B cell (primary cell): ENCODE data around the gene ANKRD65. TPM values are rescaled to one million over a fixed set of nuclear protein-coding genes. Genes with fewer than 3 reads are reported as not detected.

Source experiments
- ATAC-seq: fragments of 200-7000 bp; cut with Tn5 transposase; one replicate; pipeline ENCODE4 v1.10.0; 2021; ENCODE audit warnings: low read depth, mild to moderate bottlenecking, moderate number of reproducible peaks, moderate library complexity
- CTCF ChIA-PET: fragments of 350-600 bp; sonication (Branson Sonifier 250); formaldehyde crosslinking; loops from one replicate; lab custom pipeline; 2021; ENCODE audit warnings: antibody characterized with exemption, inconsistent platforms; lab: Charles Lee
- POLR2A ChIA-PET: fragments of 350-600 bp; sonication (Branson Sonifier 250); formaldehyde crosslinking; loops from one replicate; lab custom pipeline; 2021; ENCODE audit warnings: antibody characterized with exemption; lab: Charles Lee
- DNase-seq: peaks from one replicate; pipeline ENCODE4 v3.0.0; 2013
- H2AFZ ChIP-seq: 2 replicates; pipeline ENCODE4 v1.6.1; 2012; ENCODE audit warnings: mild to moderate bottlenecking, low read depth, low read length; ENCODE audit not compliant: insufficient read depth, poor library complexity, severe bottlenecking
- H3K27ac ChIP-seq, 2 donors: 1 replicate in 1 of 2; 2 replicates in 1 of 2; pipeline ENCODE4 v1.5.1; 2012 to 2013; ENCODE audit warnings: low read length in 2 of 2, mild to moderate bottlenecking in 2 of 2, moderate library complexity in 1 of 2
- H3K27me3 ChIP-seq, 4 experiments: fragments of 200-600 bp in 1 of 4; sonication (generic) in 1 of 4; replicated peaks in 1 of 4; 1 replicate in 2 of 4; 2 replicates in 2 of 4; pipeline versions ENCODE4 v1.6.1 to v1.7.0; 2013 to 2016; ENCODE audit warnings: low read length in 3 of 4, mild to moderate bottlenecking in 2 of 4, mixed read lengths in 1 of 4, moderate library complexity in 1 of 4; ENCODE audit not compliant: insufficient read depth in 4 of 4, control insufficient read depth in 3 of 4; ENCODE audit errors: control extremely low read depth in 1 of 4
- H3K36me3 ChIP-seq, 2 experiments: replicated peaks in 1 of 2; 1 replicate in 1 of 2; 2 replicates in 1 of 2; pipeline versions ENCODE4 v1.6.1 to v1.7.1; 2013; ENCODE audit warnings: low read length in 1 of 2; ENCODE audit not compliant: insufficient read depth in 2 of 2, control insufficient read depth in 1 of 2; ENCODE audit errors: control extremely low read depth in 1 of 2, extremely low read depth in 1 of 2
- H3K4me1 ChIP-seq, 2 donors: fragments of 200-600 bp in 1 of 2; sonication (generic) in 1 of 2; 1 replicate in 1 of 2; 2 replicates in 1 of 2; pipeline versions ENCODE4 v1.5.1 to v1.6.1; 2013 to 2017; ENCODE audit warnings: low read length in 2 of 2; ENCODE audit not compliant: control insufficient read depth in 2 of 2, insufficient read depth in 2 of 2
- H3K4me2 ChIP-seq: replicated peaks from 2 replicates; pipeline ENCODE3; 2012; ENCODE audit warnings: mild to moderate bottlenecking, low read depth, low read length; ENCODE audit not compliant: poor library complexity, severe bottlenecking
- H3K4me3 ChIP-seq, 5 experiments: fragments of 200-600 bp in 1 of 5; sonication (generic) in 1 of 5; 1 replicate in 3 of 5; 2 replicates in 2 of 5; pipeline versions ENCODE4 v1.5.1 to v1.7.0; 2011 to 2016; ENCODE audit warnings: low read length in 4 of 5, mild to moderate bottlenecking in 4 of 5, low read depth in 2 of 5, control low read depth in 1 of 5, moderate library complexity in 1 of 5; ENCODE audit not compliant: insufficient read depth in 1 of 5; ENCODE audit errors: control extremely low read depth in 1 of 5, extremely low read depth in 1 of 5
- H3K79me2 ChIP-seq: fragments of 200-600 bp; sonication (generic); one replicate; pipeline ENCODE4 v1.6.0; 2016; ENCODE audit warnings: low read length; ENCODE audit not compliant: control insufficient read depth, insufficient read depth
- H3K9ac ChIP-seq: fragments of 200-600 bp; sonication (generic); 2 replicates; pipeline ENCODE4 v1.6.1; 2017; ENCODE audit warnings: mild to moderate bottlenecking, low read length, moderate library complexity
- H3K9me3 ChIP-seq, 3 donors: one replicate each; pipeline versions ENCODE4 v1.6.1 to v1.7.1; 2013; ENCODE audit warnings: low read length in 2 of 3; ENCODE audit not compliant: control insufficient read depth in 2 of 3, insufficient read depth in 1 of 3; ENCODE audit errors: control extremely low read depth in 1 of 3
- H4K20me1 ChIP-seq: 2 replicates; pipeline ENCODE4 v1.6.0; 2012; ENCODE audit warnings: mild to moderate bottlenecking, low read length; ENCODE audit not compliant: insufficient read depth, control insufficient read depth, poor library complexity, severe bottlenecking
- H3K27ac Mint-ChIP-seq: one replicate; pipeline ENCODE4 v1.8.0; 2021; ENCODE audit warnings: mixed read lengths
- H3K27me3 Mint-ChIP-seq: one replicate; pipeline ENCODE4 v1.8.0; 2021; ENCODE audit warnings: mixed read lengths
- H3K4me1 Mint-ChIP-seq: one replicate; pipeline ENCODE4 v1.8.0; 2021; ENCODE audit warnings: mixed read lengths
- H3K4me3 Mint-ChIP-seq: one replicate; pipeline ENCODE4 v1.8.0; 2021; ENCODE audit warnings: mixed read lengths
- H3K9me3 Mint-ChIP-seq: one replicate; pipeline ENCODE4 v1.8.0; 2022; ENCODE audit warnings: mixed read lengths; ENCODE audit not compliant: insufficient read depth
- EZH2 ChIP-seq: IDR thresholded peaks from 2 replicates; pipeline ENCODE4 v1.6.1; 2012; ENCODE audit warnings: borderline replicate concordance, low read depth, mild to moderate bottlenecking, moderate library complexity, low read length; ENCODE audit not compliant: insufficient read depth, poor library complexity, severe bottlenecking
- WGBS: methylation state at CpG from one replicate; pipeline ENCODE4 v1.1.5; 2013; ENCODE audit warnings: missing lambda C conversion rate; ENCODE audit not compliant: insufficient coverage; 5-methylcytosine and 5-hydroxymethylcytosine counted together
- intact Hi-C: fragments of 100-400 bp; cut with micrococcal nuclease; formaldehyde crosslinking; loops from one replicate; pipeline ENCODE4 v1.10.0; 2022
- polyA plus RNA-seq: library from polyadenylated mRNA; depleted of rRNA; stranded (reverse); fragments of >200 nt; gene quantifications from 2 replicates; pipeline ENCODE4 v1.2.3, GENCODE V29; 2012
- total RNA-seq, 2 donors: library from RNA; stranded (reverse); fragments of 120-200 nt in 1 of 2; gene quantifications; 1 replicate in 1 of 2; 2 replicates in 1 of 2; pipeline versions ENCODE4 v1.2.3 to v1.2.4, GENCODE V29; 2013 to 2022
- TF ChIP-seq, protein P1 (sequence below): fragments of 200-600 bp; IDR thresholded peaks from one replicate; pipeline ENCODE4 v1.8.0; 2022; ENCODE audit warnings: antibody characterized with exemption, mild to moderate bottlenecking

Gene ANKRD65
- total and polyA plus RNA-seq, 2 donors (not counting 1 experiment from before 2014, with no cell fraction given): 0.12 TPM; not detected in 1

DNA sequence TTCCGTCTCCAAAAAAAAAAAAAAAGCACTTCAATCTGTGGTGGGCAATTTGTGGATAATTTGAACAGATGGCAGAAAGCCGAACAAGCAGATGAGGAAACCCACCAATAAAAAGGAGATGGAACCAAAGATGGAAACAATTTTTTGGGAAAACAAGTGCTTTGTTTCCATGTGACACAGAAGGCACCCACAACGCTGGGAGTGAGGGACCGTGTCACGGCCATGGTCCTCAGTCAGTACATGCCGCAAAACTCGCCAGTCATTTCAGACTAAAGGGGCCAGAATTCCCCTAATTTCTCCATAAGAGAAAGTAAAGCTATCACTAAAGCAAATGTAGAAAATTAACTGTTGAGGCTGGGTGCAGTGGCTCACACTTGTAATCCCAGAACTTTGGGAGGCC lies 27.0 kb downstream of the ANKRD65 start:
- Histone ChIP-seq H4K20me1 (peaks cover 35% of the 10 kb centered on the region), H3K36me3 (peaks cover 18 to 76% of the 10 kb centered on the region in 2 experiments), H2AFZ (no peak overlapping the region), H3K9ac (no peak overlapping the region), H3K4me2 (no peak overlapping the region), H3K27me3 (no peaks in the 10 kb centered on the region), H3K9me3 (no peaks in the 10 kb centered on the region), H3K4me1 (peaks cover 10 to 16% of the 10 kb centered on the region in 2 donors), H3K79me2 (peaks cover 65% of the 10 kb centered on the region), H3K4me3 (no peak overlapping the region), H3K27ac (no peak overlapping the region)
- no peak for DNase-seq
- no peaks in the 10 kb centered on the region for H3K9me3 Mint-ChIP-seq
- no peaks in the 10 kb centered on the region for H3K27me3 Mint-ChIP-seq
- 76% methylated on average over 7 of the region's 7 CpGs for WGBS
- ATAC-seq: no peak
- no peak for TF ChIP-seq EZH2
- TF ChIP-seq, protein P1, sequence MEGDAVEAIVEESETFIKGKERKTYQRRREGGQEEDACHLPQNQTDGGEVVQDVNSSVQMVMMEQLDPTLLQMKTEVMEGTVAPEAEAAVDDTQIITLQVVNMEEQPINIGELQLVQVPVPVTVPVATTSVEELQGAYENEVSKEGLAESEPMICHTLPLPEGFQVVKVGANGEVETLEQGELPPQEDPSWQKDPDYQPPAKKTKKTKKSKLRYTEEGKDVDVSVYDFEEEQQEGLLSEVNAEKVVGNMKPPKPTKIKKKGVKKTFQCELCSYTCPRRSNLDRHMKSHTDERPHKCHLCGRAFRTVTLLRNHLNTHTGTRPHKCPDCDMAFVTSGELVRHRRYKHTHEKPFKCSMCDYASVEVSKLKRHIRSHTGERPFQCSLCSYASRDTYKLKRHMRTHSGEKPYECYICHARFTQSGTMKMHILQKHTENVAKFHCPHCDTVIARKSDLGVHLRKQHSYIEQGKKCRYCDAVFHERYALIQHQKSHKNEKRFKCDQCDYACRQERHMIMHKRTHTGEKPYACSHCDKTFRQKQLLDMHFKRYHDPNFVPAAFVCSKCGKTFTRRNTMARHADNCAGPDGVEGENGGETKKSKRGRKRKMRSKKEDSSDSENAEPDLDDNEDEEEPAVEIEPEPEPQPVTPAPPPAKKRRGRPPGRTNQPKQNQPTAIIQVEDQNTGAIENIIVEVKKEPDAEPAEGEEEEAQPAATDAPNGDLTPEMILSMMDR: no peak
- CTCF ChIA-PET: no interaction called here
- no peak overlapping the region for H3K4me3 Mint-ChIP-seq
- H3K27ac Mint-ChIP-seq: no peak overlapping the region
- intact Hi-C loops: loop anchor here (2.0 kb wide), 1 partner anchor 77 kb away; the partner anchor contains the start of gene ATAD3B
- peaks cover 23% of the 10 kb centered on the region for H3K4me1 Mint-ChIP-seq
- POLR2A ChIA-PET: interaction anchor here (0.7 kb wide), 1 partner anchor 10 kb away, joined by 5 read pairs; no protein-coding TSS in a partner anchor

DNA sequence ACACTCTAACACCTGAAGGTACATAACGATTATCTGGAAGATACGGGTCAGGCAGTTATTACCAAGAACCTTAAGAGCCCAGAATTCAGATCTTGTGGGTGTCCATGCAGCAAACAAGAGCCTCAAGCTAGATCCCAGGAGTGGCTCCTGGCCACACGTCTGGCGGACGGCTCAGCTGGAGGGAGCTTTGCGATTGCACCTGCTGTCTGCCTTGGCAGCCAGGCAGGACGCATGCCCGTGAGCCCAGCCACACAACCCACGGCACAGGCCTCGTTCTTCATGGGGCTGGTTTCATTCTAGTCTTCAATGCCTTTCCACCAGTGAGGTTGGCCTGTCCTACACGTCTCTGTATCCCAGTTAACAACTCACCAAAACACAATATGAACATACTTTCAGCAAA lies 27.6 kb downstream of the ANKRD65 start:
- Histone ChIP-seq H3K9ac (no peak overlapping the region), H3K4me2 (no peak overlapping the region), H4K20me1 (peaks cover 36% of the 10 kb centered on the region), H3K9me3 (no peaks in the 10 kb centered on the region), H3K4me3 (no peak overlapping the region), H3K36me3 (peaks cover 18 to 82% of the 10 kb centered on the region in 2 experiments), H3K27ac (no peak overlapping the region), H3K79me2 (peaks cover 59% of the 10 kb centered on the region), H2AFZ (no peak overlapping the region), H3K4me1 (peaks cover 9 to 13% of the 10 kb centered on the region in 2 donors), H3K27me3 (no peaks in the 10 kb centered on the region)
- H3K9me3 Mint-ChIP-seq: no peaks in the 10 kb centered on the region
- H3K27ac Mint-ChIP-seq: no peak overlapping the region
- ChIA-PET POLR2A (no interaction called here), CTCF (no interaction called here)
- peaks cover 22% of the 10 kb centered on the region for H3K4me1 Mint-ChIP-seq
- H3K27me3 Mint-ChIP-seq: no peaks in the 10 kb centered on the region
- DNase-seq (no peak), ATAC-seq (no peak)
- no peak overlapping the region for H3K4me3 Mint-ChIP-seq
- no peak for TF ChIP-seq EZH2
- TF ChIP-seq, protein P1: no peak
- WGBS: 99% methylated on average over 11 of the region's 11 CpGs
- intact Hi-C loops: no loop called here
